Activated CD8-positive, alpha-beta T cell treated with anti-CD3 and anti-CD28 coated beads for 36 hours (primary cell): Measurements from ENCODE around the gene OR2V2. TPM values are rescaled to one million over a fixed set of nuclear protein-coding genes. Genes with fewer than 3 reads are reported as not detected.
"Not testable (repeated sequence)": the region's sequence is repeated elsewhere in the genome, so short reads cannot be mapped to it uniquely, and the experiment has no call there.

ENCODE experiments used
- ATAC-seq: fragments of 200-7000 bp; cut with Tn5 transposase; one replicate; pipeline ENCODE4 v1.10.0; 2021; ENCODE audit warnings: mild to moderate bottlenecking, moderate library complexity
- CTCF ChIA-PET: fragments of 350-600 bp; sonication (Branson Sonifier 250); formaldehyde crosslinking; loops from one replicate; lab custom pipeline; 2021; ENCODE audit warnings: antibody characterized with exemption; lab: Charles Lee
- POLR2A ChIA-PET: fragments of 350-600 bp; sonication (Branson Sonifier 250); formaldehyde crosslinking; loops from one replicate; lab custom pipeline; 2021; ENCODE audit warnings: antibody characterized with exemption; lab: Charles Lee
- DNase-seq: peaks from one replicate; pipeline ENCODE4 v3.0.0-alpha.2; 2020
- H3K27ac Mint-ChIP-seq: one replicate; pipeline ENCODE4 v1.8.0; 2021; ENCODE audit warnings: mild to moderate bottlenecking, mixed read lengths
- H3K27me3 Mint-ChIP-seq: one replicate; pipeline ENCODE4 v1.8.0; 2021; ENCODE audit warnings: mixed read lengths
- H3K36me3 Mint-ChIP-seq: one replicate; pipeline ENCODE4 v1.8.0; 2021; ENCODE audit warnings: low read depth, mixed read lengths
- H3K4me1 Mint-ChIP-seq: one replicate; pipeline ENCODE4 v1.8.0; 2021; ENCODE audit warnings: low read depth, mixed read lengths
- H3K4me3 Mint-ChIP-seq: one replicate; pipeline ENCODE4 v1.8.0; 2021; ENCODE audit warnings: mild to moderate bottlenecking, moderate library complexity, mixed read lengths
- H3K9me3 Mint-ChIP-seq: one replicate; pipeline ENCODE4 v1.8.0; 2021; ENCODE audit warnings: mixed read lengths
- intact Hi-C: fragments of 100-400 bp; cut with micrococcal nuclease; formaldehyde crosslinking; loops from one replicate; pipeline ENCODE4 v1.10.0; 2022
- total RNA-seq, 2 experiments: library from RNA; stranded (reverse); gene quantifications; one replicate each; pipeline ENCODE4 v1.2.3, GENCODE V29; 2021
- TF ChIP-seq, protein P1 (sequence below): fragments of 200-600 bp; IDR thresholded peaks from one replicate; pipeline ENCODE4 v1.8.0; 2022; ENCODE audit warnings: antibody characterized with exemption, mild to moderate bottlenecking

The OR2V2 gene
- total RNA-seq, 2 experiments from 2014 or later: not detected

DNA sequence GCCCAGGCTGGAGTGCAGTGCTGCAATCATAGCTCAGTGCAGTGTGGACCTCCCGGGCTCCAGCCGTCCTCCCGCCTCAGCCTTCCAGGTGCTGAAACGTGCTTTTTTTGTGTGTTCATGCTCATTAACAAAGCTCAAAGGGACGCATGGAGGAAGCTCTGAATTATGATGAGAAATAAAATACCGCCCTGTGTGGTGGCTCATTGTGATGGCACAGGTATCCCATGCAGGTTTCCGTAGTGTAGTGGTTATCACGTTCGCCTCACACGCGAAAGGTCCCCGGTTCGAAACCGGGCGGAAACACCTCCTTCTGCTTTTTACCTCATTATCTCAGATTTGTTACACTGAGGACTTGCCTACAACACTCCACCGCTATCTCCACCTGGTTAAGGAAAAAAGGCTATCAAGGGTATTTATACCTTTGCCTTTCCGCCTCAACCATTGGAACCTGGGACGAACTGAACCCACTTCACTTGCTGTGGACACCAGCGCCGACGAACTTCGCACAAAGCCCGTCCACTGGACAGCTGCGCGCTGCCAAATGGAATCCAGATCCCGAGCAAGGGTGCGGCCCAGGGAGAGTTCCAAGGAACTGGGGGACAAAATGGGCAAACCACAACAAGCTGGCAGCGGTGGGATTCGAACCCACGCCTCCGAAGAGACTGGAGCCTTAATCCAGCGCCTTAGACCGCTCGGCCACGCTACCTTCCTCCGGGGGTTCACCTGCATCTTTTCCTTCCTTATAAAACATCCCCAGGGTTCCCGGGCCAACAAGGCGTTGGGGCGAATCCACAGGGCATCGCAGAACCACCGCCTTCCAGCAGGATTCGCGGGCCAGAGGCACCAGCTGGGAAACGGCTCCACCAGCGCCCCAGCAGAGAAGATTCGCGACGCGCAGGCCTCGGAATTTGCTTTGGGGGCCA is 26.3 kb downstream of the OR2V2 start:
- ChIA-PET CTCF (interaction anchor here (1.0 to 4.5 kb wide), 4 partner anchors 11 to 48 kb away, joined by 3 to 34 read pairs (median 4); no protein-coding TSS in a partner anchor), POLR2A (interaction anchor here (0.5 to 2.6 kb wide), 8 partner anchors 11 to 341 kb away, joined by 3 to 11 read pairs (median 6); partner anchors contain the start of gene RACK1)
- TF ChIP-seq, protein P1, sequence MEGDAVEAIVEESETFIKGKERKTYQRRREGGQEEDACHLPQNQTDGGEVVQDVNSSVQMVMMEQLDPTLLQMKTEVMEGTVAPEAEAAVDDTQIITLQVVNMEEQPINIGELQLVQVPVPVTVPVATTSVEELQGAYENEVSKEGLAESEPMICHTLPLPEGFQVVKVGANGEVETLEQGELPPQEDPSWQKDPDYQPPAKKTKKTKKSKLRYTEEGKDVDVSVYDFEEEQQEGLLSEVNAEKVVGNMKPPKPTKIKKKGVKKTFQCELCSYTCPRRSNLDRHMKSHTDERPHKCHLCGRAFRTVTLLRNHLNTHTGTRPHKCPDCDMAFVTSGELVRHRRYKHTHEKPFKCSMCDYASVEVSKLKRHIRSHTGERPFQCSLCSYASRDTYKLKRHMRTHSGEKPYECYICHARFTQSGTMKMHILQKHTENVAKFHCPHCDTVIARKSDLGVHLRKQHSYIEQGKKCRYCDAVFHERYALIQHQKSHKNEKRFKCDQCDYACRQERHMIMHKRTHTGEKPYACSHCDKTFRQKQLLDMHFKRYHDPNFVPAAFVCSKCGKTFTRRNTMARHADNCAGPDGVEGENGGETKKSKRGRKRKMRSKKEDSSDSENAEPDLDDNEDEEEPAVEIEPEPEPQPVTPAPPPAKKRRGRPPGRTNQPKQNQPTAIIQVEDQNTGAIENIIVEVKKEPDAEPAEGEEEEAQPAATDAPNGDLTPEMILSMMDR: no peak
- Mint-ChIP-seq H3K36me3 (no peaks in the 10 kb centered on the region), H3K4me1 (peaks cover 37% of the 10 kb centered on the region), H3K27ac (peak overlapping the region; percentile 85), H3K27me3 (peaks cover 46% of the 10 kb centered on the region), H3K4me3 (peak overlapping the region; percentile 79), H3K9me3 (no peaks in the 10 kb centered on the region)
- peak; percentile 88 for DNase-seq
- ATAC-seq: peak; percentile 75
- intact Hi-C loops: no loop called here

DNA sequence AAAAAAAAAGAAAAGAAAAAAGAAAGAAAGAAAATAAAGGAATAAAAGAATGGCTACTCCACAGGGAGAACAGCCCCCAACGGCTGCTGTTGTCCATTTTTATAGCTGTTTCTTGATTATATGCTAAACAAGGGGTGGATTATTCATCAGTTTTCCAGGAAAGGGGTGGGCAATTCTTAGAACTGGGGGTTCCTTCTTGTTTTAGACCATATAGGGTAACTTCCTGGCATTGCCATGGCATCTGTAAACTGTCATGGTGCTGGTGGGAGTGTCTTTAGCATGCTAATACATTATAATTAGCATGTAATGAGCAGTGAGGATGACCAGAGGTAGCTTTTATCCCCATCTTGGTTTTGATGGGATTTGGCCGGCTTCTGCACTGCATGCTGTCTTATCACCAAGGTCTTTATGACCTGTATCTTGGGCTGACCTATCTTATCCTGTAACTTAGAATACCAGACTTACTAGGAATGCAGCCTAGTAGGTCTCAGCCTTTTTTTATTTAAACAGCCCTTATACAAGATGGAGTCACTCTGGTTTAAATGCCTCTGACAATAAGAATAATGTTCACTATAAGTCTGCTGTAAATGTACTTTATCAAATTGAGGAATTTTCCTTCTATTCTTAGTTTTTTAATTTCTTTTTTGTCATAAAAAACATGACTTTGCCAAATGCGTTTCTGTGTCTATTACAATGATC is 29.0 kb downstream of the OR2V2 start:
- TF ChIP-seq, protein P1: no peak
- CTCF ChIA-PET: interaction anchor here (4.5 kb wide), 1 partner anchor 8 kb away, joined by 34 read pairs; no protein-coding TSS in a partner anchor
- peak; percentile 42 for DNase-seq

DNA sequence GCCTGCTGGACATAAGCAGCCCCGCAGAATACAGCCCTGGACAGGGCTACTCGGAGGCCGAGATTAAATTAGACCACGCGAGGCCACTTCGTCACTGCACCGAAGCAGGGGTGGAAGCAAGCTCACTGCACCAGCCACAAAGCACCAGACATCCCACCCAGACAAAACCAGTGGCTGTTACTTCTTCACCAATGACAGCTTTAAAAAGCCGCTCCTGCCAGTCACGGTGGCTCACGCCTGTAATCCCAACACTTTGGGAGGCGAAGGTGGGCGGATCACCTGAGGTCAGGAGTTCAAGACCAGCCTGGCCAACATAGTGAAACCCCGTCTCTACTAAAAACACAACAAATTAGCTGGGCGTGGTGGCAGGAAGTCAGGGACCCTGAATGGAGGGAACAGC is 30.2 kb downstream of the OR2V2 start:
- CTCF ChIA-PET: interaction anchor here (1.1 kb wide), 1 partner anchor 10 kb away, joined by 4 read pairs; no protein-coding TSS in a partner anchor
- H3K27ac Mint-ChIP-seq, H3K9me3 Mint-ChIP-seq, DNase-seq, ATAC-seq, H3K36me3 Mint-ChIP-seq, H3K4me3 Mint-ChIP-seq, intact Hi-C loops: not testable (repeated sequence)
- Mint-ChIP-seq H3K27me3 (peaks cover 16% of the 10 kb centered on the region), H3K4me1 (peaks cover 21% of the 10 kb centered on the region)
- POLR2A ChIA-PET: interaction anchor here (1.5 to 1.6 kb wide), 2 partner anchors 9 to 16 kb away, joined by 4 read pairs; no protein-coding TSS in a partner anchor

More for the DNA sequence above, 29.0 kb downstream of the OR2V2 start:
- POLR2A ChIA-PET: interaction anchor here (1.5 to 1.6 kb wide), 2 partner anchors 8 to 15 kb away, joined by 4 read pairs; no protein-coding TSS in a partner anchor
- Mint-ChIP-seq H3K27me3 (peaks cover 23% of the 10 kb centered on the region), H3K4me3 (no peak overlapping the region), H3K36me3 (no peaks in the 10 kb centered on the region), H3K27ac (no peak overlapping the region), H3K9me3 (no peaks in the 10 kb centered on the region), H3K4me1 (peaks cover 14% of the 10 kb centered on the region)
- no peak for ATAC-seq
- intact Hi-C loops: no loop called here

DNA sequence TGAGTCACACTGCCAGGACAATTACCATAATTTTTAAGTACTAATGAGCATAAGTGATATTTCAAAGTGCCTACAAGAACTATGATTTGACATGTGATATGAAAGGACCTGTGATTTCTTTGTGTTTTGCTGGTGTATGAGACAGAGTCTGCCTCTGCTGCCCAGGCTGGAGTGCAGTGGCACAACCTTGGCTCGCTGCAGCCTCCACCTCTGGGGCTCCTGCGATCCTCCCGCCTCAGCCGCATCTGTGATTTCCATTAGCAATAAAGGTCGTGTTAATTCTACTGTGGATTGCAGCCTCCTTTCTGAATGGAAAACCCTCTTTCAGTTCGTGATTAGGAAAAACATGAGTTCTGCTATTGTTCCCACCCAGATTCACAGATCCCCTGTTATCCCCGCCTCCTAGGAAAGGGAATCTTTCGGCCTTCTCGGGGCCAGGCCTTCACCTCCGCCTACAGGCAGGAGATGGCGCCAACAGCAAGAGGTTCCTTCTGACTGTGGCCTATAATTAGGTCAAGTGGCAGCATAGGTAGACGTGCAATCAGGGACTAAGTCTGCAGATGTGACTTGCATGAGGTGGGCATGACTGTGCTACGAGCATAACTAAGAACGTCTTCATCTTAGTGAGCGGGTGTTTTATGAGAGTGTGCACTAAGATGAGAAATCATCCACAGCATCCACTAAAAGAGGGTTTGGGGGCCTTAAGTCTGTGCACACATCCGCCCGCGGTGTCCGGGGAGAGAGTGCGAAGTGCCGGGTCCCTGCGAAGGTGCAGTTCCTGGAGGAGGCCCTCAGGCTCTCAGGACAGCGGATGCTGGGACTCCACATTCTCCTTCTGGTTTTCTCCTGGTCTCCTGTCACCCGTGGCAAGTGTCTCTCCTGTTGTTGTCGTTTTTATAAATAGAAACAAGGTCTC is 34.5 kb downstream of the OR2V2 start:
- no peaks in the 10 kb centered on the region for H3K36me3 Mint-ChIP-seq
- ATAC-seq (peak; percentile 77), DNase-seq (peak; percentile 84)
- POLR2A ChIA-PET: no interaction called here
- TF ChIP-seq, protein P1: peak; percentile 84
- H3K4me3 Mint-ChIP-seq: no peak overlapping the region
- intact Hi-C loops: no loop called here
- H3K27ac Mint-ChIP-seq: no peak overlapping the region
- peaks cover 2% of the 10 kb centered on the region for H3K27me3 Mint-ChIP-seq
- no peaks in the 10 kb centered on the region for H3K9me3 Mint-ChIP-seq
- H3K4me1 Mint-ChIP-seq: peaks cover 20% of the 10 kb centered on the region
- CTCF ChIA-PET: interaction anchor here (1.4 to 1.6 kb wide), 2 partner anchors 10 kb away, joined by 4 read pairs; no protein-coding TSS in a partner anchor
